ENCODE data around the gene CA7.

The CA7 gene

GRCh38 chr16:66881560-66881959, 37.3 kb downstream of the CA7 start:
- Histone ChIP-seq H3K36me3 (peaks cover 16 to 24% (median 17%) of the 10 kb centered on the region in 3 donors), H3K9me3 (no peaks in the 10 kb centered on the region), H3K4me1 (peaks cover 4 to 35% (median 15%) of the 10 kb centered on the region in 4 donors), H3K27me3 (no peaks in the 10 kb centered on the region), H3K27ac (peak overlapping the region; percentile 78 to 84), H3K4me3 (peak overlapping the region; percentile 80 to 97)
- intact Hi-C loops (cut with DNase I; ENCODE audit: low total_unique reads), result loop anchor here (5.0 kb wide), 1 partner anchor 281 kb away; the partner anchor contains the start of gene HSF4
- no peak for TF ChIP-seq CTCF (IDR thresholded peaks at IDR 0.05)
- no peak for DNase-seq

- no peak for TF ChIP-seq CTCF (IDR thresholded peaks at IDR 0.05)
- no peaks in the 10 kb centered on the region for H3K9me3 ChIP-seq
- peak overlapping the region in 1 of 2 donors; percentile 80 for H3K4me3 ChIP-seq
- peak overlapping the region in 1 of 2 donors; percentile 78 for H3K27ac ChIP-seq
- no peak for DNase-seq
- intact Hi-C loops (cut with DNase I; ENCODE audit: low total_unique reads), result loop anchor here (5.0 kb wide), 1 partner anchor 280 kb away; the partner anchor contains the start of gene HSF4
- peaks cover 17 to 24% (median 17%) of the 10 kb centered on the region in 3 donors for H3K36me3 ChIP-seq
- H3K27me3 ChIP-seq, result no peaks in the 10 kb centered on the region
- peaks cover 4 to 38% (median 15%) of the 10 kb centered on the region in 4 donors for H3K4me1 ChIP-seq
Observed at GRCh38 chr16:66881964-66882508, 37.8 kb downstream of the CA7 start.

GRCh38 chr16:66882702-66883101, 38.5 kb downstream of the CA7 start:
- Histone ChIP-seq H3K27me3 (no peaks in the 10 kb centered on the region), H3K36me3 (peaks cover 17 to 24% (median 17%) of the 10 kb centered on the region in 3 donors), H3K4me1 (peaks cover 4 to 38% (median 15%) of the 10 kb centered on the region in 4 donors), H3K4me3 (no peak overlapping the region), H3K9me3 (no peaks in the 10 kb centered on the region), H3K27ac (no peak overlapping the region)
- intact Hi-C loops (cut with DNase I; ENCODE audit: low total_unique reads), result loop anchor here (5.0 kb wide), 1 partner anchor 280 kb away; the partner anchor contains the start of gene HSF4
- no peak for TF ChIP-seq CTCF (IDR thresholded peaks at IDR 0.05)
- DNase-seq, result no peak

GRCh38 chr16:66885491-66885890, 41.3 kb downstream of the CA7 start:
- no peak for DNase-seq
- Histone ChIP-seq H3K9me3 (no peaks in the 10 kb centered on the region), H3K27me3 (no peaks in the 10 kb centered on the region), H3K27ac (no peak overlapping the region), H3K4me3 (no peak overlapping the region), H3K4me1 (peaks cover under 1 to 33% (median 13%) of the 10 kb centered on the region in 4 donors), H3K36me3 (peaks cover 17 to 24% (median 23%) of the 10 kb centered on the region in 3 donors)
- no peak for TF ChIP-seq CTCF (IDR thresholded peaks at IDR 0.05)
- intact Hi-C loops (cut with DNase I; ENCODE audit: low total_unique reads), result no loop called here

DNA sequence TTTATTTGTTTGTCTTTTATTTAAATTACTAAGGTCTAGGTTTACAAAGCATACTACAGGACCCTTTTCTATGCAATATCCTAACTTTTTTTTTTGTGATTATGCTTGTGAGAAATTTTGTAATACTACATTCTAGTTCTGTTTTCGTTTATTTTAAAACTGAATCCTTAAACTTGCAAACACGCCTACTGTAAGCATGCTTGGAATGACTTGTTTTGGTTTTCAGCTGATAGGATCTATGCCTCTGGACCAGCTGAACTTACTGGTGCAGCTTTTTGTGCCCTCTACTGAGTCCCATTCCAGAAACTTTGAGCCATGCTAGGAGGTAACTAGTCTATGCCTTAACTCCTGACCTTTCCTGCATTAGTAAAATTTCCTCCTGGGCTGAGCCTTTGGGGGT, 42.1 kb downstream of the CA7 start:
- H3K9me3 ChIP-seq, result no peaks in the 10 kb centered on the region
- TF ChIP-seq CTCF (IDR thresholded peaks at IDR 0.05), result no peak
- DNase-seq, result no peak
- H3K27ac ChIP-seq, result no peak overlapping the region
- no peak overlapping the region for H3K4me3 ChIP-seq
- H3K27me3 ChIP-seq, result no peaks in the 10 kb centered on the region
- H3K4me1 ChIP-seq, result peaks cover 0 to 27% (median 6%) of the 10 kb centered on the region in 4 donors
- peaks cover 17 to 24% (median 23%) of the 10 kb centered on the region in 3 donors for H3K36me3 ChIP-seq
- intact Hi-C loops (cut with DNase I; ENCODE audit: low total_unique reads), result no loop called here

Measured in tibial artery (tissue), 4 donors.